ENCODE measurements around the gene IGSF9. TPM values are rescaled to one million over a fixed set of nuclear protein-coding genes. Genes with fewer than 3 reads are reported as not detected.

The IGSF9 gene
- total RNA-seq, 1 experiment from 2014 or later = 7.1 TPM

GRCh38 chr1:159889202-159889601 is 56.2 kb downstream of the IGSF9 start:
- CTCF ChIA-PET = interaction anchor here (0.6 to 4.9 kb wide), 4 partner anchors 91 to 757 kb away, joined by 3 to 107 read pairs (median 20); partner anchors contain the start of gene DUSP23
- TF ChIP-seq EZH2 (IDR thresholded peaks at IDR 0.05; ENCODE audit: borderline replicate concordance, low read depth, low read length, poor library complexity, severe bottlenecking) = no peak
- TF ChIP-seq, protein P1, sequence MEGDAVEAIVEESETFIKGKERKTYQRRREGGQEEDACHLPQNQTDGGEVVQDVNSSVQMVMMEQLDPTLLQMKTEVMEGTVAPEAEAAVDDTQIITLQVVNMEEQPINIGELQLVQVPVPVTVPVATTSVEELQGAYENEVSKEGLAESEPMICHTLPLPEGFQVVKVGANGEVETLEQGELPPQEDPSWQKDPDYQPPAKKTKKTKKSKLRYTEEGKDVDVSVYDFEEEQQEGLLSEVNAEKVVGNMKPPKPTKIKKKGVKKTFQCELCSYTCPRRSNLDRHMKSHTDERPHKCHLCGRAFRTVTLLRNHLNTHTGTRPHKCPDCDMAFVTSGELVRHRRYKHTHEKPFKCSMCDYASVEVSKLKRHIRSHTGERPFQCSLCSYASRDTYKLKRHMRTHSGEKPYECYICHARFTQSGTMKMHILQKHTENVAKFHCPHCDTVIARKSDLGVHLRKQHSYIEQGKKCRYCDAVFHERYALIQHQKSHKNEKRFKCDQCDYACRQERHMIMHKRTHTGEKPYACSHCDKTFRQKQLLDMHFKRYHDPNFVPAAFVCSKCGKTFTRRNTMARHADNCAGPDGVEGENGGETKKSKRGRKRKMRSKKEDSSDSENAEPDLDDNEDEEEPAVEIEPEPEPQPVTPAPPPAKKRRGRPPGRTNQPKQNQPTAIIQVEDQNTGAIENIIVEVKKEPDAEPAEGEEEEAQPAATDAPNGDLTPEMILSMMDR (conservative IDR thresholded peaks at IDR 0.05; ENCODE audit: low read depth, low read length) = no peak
- Histone ChIP-seq H3K27me3 (replicated peaks; ENCODE audit: insufficient read depth, low read depth, low read length, poor library complexity) (no peaks in the 10 kb centered on the region), H3K27ac (ENCODE audit: low read depth, low read length, poor library complexity, severe bottlenecking) (peak overlapping the region; percentile 68), H3K9me3 (ENCODE audit: low read depth, low read length, poor library complexity, severe bottlenecking) (no peaks in the 10 kb centered on the region), H3K4me3 (ENCODE audit: low read depth, low read length, poor library complexity, severe bottlenecking) (no peak overlapping the region), H3K36me3 (ENCODE audit: insufficient read depth, low read length, poor library complexity, severe bottlenecking) (no peaks in the 10 kb centered on the region), H3K4me1 (ENCODE audit: insufficient read depth, low read length, poor library complexity, severe bottlenecking) (peaks cover 34% of the 10 kb centered on the region)
- DNase-seq (ENCODE audit: low spot score) = no peak
- TSS peak; percentile 69 for BruUV-seq (replicated peaks)
- intact Hi-C loops (cut with micrococcal nuclease; ENCODE audit: unreplicated experiment) = no loop called here
- POLR2A ChIA-PET (ENCODE audit: low non-redundant PET) = no interaction called here

DNA sequence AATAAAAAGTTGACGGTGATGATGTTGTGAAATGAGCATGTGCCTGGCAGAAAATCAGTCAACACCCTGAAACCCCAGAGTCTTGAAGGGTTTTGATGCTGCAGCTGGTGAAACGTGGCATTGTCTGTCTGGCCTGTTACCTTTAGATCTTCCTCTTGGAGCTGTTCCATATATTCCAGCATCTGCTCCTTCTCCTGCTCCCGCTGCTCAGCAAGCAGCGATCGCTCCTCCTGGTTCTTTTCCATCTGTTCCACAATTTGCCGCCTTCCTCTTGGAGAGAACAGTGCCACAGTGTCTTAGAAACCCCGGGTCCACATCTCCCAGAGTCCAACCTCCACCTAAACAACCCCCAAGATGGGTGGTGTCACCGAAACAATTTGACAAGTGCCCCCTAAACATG is 61.1 kb downstream of the IGSF9 start:
- POLR2A ChIA-PET (ENCODE audit: low non-redundant PET) = no interaction called here
- DNase-seq (ENCODE audit: low spot score) = no peak
- Histone ChIP-seq H3K36me3 (ENCODE audit: insufficient read depth, low read length, poor library complexity, severe bottlenecking) (no peaks in the 10 kb centered on the region), H3K27me3 (replicated peaks; ENCODE audit: insufficient read depth, low read depth, low read length, poor library complexity) (no peaks in the 10 kb centered on the region), H3K4me3 (ENCODE audit: low read depth, low read length, poor library complexity, severe bottlenecking) (no peak overlapping the region), H3K4me1 (ENCODE audit: insufficient read depth, low read length, poor library complexity, severe bottlenecking) (peaks cover 28% of the 10 kb centered on the region), H3K9me3 (ENCODE audit: low read depth, low read length, poor library complexity, severe bottlenecking) (no peaks in the 10 kb centered on the region), H3K27ac (ENCODE audit: low read depth, low read length, poor library complexity, severe bottlenecking) (no peak overlapping the region)
- CTCF ChIA-PET = no interaction called here
- TF ChIP-seq, protein P1 (conservative IDR thresholded peaks at IDR 0.05; ENCODE audit: low read depth, low read length) = no peak
- TF ChIP-seq EZH2 (IDR thresholded peaks at IDR 0.05; ENCODE audit: borderline replicate concordance, low read depth, low read length, poor library complexity, severe bottlenecking) = no peak
- intact Hi-C loops (cut with micrococcal nuclease; ENCODE audit: unreplicated experiment) = no loop called here
- no TSS peak for BruUV-seq (replicated peaks)

DNA sequence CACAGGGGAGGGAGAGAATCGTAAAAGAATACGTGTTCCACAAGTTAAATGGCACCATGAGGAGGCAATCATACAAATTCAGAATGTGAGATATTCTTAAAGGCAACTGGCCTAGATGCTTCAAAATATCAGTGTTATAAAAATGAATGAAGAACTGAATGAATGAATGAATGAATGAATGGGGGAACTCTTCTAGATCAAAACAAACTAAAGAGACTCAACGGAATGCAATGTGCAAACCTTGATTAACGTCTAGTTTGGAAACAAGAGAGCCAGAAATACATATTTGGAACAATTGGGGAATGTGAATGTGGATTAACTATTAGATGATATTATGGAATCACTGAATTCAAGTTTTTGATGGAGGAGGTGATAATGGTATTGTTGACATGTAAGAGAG is 62.3 kb downstream of the IGSF9 start:
- no TSS peak for BruUV-seq (replicated peaks)
- intact Hi-C loops (cut with micrococcal nuclease; ENCODE audit: unreplicated experiment) = no loop called here

More for the DNA sequence above, 62.3 kb downstream of the IGSF9 start:
- Histone ChIP-seq H3K4me3 (ENCODE audit: low read depth, low read length, poor library complexity, severe bottlenecking) (no peak overlapping the region), H3K36me3 (ENCODE audit: insufficient read depth, low read length, poor library complexity, severe bottlenecking) (no peaks in the 10 kb centered on the region), H3K27ac (ENCODE audit: low read depth, low read length, poor library complexity, severe bottlenecking) (no peak overlapping the region), H3K9me3 (ENCODE audit: low read depth, low read length, poor library complexity, severe bottlenecking) (no peaks in the 10 kb centered on the region), H3K27me3 (replicated peaks; ENCODE audit: insufficient read depth, low read depth, low read length, poor library complexity) (no peaks in the 10 kb centered on the region), H3K4me1 (ENCODE audit: insufficient read depth, low read length, poor library complexity, severe bottlenecking) (peaks cover 18% of the 10 kb centered on the region)
- DNase-seq (ENCODE audit: low spot score) = no peak
- TF ChIP-seq EZH2 (IDR thresholded peaks at IDR 0.05; ENCODE audit: borderline replicate concordance, low read depth, low read length, poor library complexity, severe bottlenecking) = no peak
- TF ChIP-seq, protein P1 (conservative IDR thresholded peaks at IDR 0.05; ENCODE audit: low read depth, low read length) = no peak
- CTCF ChIA-PET = no interaction called here
- POLR2A ChIA-PET (ENCODE audit: low non-redundant PET) = no interaction called here
